ENCODE measurements around the gene INHBE. TPM values are rescaled to one million over a fixed set of nuclear protein-coding genes. Genes with fewer than 3 reads are reported as not detected.
A peak's percentile ranks its signal among the peaks of the same experiment; 100 is the strongest.

The INHBE gene
- total RNA-seq, 4 donors from 2014 or later = not detected

DNA sequence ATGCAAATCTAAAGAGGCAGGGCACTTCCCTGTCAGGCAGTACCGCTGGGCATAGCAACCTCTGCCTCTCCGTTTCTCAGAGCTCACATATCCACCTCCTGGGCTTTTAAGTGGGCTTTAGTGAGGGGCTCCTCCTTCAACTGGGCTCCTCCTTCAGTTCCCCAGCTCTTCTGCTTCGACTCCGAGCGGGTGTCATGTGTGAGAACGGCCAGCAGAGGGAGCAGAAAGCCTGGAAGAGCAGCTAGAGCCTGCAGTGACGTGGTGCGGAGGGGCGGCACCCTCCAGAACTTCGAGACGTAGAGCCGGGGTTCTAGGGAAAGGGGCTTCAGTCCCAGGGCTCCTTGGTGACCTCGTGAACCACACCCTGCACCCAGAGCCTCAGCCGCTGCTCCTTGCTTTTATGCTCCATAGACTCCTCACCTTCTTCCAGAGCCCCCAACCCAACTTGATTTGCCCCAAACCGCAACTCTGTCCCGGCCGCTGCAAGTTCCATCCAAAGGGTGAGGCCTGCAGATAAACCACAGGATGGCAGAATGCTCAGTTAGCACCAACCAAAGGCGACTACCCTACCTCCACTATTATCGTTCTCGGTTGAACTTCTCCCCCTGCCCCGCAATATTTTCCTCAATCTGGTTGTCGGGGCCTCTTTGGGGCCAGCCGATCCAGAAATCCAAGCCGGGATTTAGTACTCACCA is 4.1 kb downstream of the INHBE start:
- Histone ChIP-seq H3K9me3 (no peaks in the 10 kb centered on the region), H3K27me3 (no peaks in the 10 kb centered on the region), H3K36me3 (no peaks in the 10 kb centered on the region), H3K4me3 (peak overlapping the region; percentile 51 to 59), H3K4me1 (peaks cover 3 to 11% of the 10 kb centered on the region in 2 donors), H3K27ac (peak overlapping the region; percentile 89 to 91)
- intact Hi-C loops (cut with DNase I; ENCODE audit: low total_unique reads) = no loop called here
- peak; percentile 93 to 95 for DNase-seq
- TF ChIP-seq, protein P1, sequence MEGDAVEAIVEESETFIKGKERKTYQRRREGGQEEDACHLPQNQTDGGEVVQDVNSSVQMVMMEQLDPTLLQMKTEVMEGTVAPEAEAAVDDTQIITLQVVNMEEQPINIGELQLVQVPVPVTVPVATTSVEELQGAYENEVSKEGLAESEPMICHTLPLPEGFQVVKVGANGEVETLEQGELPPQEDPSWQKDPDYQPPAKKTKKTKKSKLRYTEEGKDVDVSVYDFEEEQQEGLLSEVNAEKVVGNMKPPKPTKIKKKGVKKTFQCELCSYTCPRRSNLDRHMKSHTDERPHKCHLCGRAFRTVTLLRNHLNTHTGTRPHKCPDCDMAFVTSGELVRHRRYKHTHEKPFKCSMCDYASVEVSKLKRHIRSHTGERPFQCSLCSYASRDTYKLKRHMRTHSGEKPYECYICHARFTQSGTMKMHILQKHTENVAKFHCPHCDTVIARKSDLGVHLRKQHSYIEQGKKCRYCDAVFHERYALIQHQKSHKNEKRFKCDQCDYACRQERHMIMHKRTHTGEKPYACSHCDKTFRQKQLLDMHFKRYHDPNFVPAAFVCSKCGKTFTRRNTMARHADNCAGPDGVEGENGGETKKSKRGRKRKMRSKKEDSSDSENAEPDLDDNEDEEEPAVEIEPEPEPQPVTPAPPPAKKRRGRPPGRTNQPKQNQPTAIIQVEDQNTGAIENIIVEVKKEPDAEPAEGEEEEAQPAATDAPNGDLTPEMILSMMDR (IDR thresholded peaks at IDR 0.05) = peak; percentile 92 to 98 (median 97)
- peak; percentile 7 to 15 for TF ChIP-seq POLR2A (IDR thresholded peaks at IDR 0.05)

DNA sequence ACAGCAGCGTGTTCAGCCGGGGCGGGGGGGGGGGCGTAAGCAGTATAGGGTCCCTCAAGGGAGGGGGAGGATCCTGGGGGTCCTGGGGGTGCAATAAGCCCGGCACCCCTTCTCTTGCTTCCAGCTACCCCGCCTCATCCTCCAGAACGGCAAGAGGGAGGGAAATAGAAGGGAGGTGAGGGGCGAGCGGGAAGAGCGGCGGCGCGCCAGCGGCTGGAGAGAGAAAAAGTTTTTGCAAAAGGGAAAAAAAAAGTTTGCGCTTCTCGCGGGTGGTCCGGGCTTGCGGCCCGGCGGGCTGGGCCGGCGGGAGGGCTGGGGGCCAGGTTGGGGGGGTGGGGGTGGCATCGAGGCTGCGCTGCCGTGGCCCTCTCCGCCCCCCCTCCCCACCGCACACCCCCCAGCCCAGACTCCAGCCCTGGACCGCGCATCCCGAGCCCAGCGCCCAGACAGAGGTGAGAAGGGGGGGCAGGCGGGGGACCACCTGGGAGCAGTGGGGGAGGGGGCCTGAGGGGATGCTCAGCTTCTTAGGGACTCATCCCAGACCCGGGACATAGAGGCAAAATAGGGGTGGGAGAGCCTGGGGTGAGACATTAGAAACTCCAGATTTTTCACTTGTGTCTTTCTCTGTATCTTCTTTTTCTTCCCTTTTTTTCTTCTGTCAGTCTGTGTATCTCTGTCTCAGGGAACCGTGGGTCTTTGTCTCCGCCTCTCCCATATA is 4.8 kb downstream of the INHBE start, which contains the start of gene GLI1:
GLI1 (plus strand) TSS at position 36 of the 718 bp plus-strand sequence. CDS start 3,907 bp downstream, outside the sequence.
- intact Hi-C loops (cut with DNase I; ENCODE audit: low total_unique reads) = no loop called here
- Histone ChIP-seq H3K4me3 (peak within 1 kb of the TSS; percentile 51 to 59), H3K27me3 (no peaks in the 10 kb centered on the region), H3K9me3 (no peaks in the 10 kb centered on the region), H3K27ac (peak within 1 kb of the TSS; percentile 89 to 91), H3K36me3 (no peaks in the 10 kb centered on the region), H3K4me1 (peaks cover 3 to 11% of the 10 kb centered on the region in 2 donors)
- no peak for DNase-seq
- TF ChIP-seq POLR2A (IDR thresholded peaks at IDR 0.05) = no peak
- TF ChIP-seq, protein P1 (IDR thresholded peaks at IDR 0.05) = no peak

DNA sequence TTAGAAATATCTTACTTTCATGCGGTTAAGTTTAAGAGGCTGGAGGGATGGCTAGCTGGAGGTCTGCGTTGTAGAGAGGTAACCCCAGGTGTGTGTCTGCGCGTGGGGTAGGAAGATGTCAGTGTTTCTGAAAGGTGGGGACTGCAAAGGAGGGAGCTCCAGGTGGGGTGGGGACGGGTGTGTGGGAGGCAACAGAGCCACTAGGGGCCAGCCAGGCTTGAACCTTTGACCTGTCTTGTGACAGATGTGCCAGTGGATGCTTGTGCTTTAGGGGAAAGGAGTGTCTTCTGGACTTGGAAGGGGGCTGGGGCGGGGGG is 5.3 kb downstream of the INHBE start:
- no peaks in the 10 kb centered on the region for H3K27me3 ChIP-seq
- TF ChIP-seq, protein P1 (IDR thresholded peaks at IDR 0.05) = no peak
- TF ChIP-seq POLR2A (IDR thresholded peaks at IDR 0.05) = no peak
- intact Hi-C loops (cut with DNase I; ENCODE audit: low total_unique reads) = no loop called here
- H3K27ac ChIP-seq = peak overlapping the region; percentile 10 to 89
- H3K9me3 ChIP-seq = no peaks in the 10 kb centered on the region
- DNase-seq = no peak
- H3K4me1 ChIP-seq = peaks cover 3 to 11% of the 10 kb centered on the region in 2 donors
- no peaks in the 10 kb centered on the region for H3K36me3 ChIP-seq
- H3K4me3 ChIP-seq = peak overlapping the region; percentile 51 to 59

DNA sequence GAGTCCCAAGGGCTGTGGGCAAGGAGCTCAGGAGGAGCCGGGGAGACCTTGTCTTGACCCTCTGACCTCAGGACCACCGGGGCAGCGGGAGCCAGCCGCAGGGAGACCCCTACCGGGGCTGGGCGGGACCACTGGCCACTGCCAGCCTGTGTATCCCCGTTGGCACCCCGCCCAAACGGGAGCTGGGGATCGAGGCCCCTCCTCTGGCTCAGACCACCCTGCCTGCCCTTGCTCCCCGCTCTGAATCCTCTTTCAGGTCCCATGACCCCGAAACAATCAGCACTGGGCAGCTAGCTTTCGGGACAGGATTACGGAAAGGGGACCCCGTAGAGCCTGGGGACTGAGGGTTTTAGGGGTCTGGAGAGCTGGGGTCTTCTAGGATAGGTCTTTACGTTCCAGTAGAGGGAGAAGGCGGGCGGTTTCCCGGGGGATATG is 5.8 kb downstream of the INHBE start:
- intact Hi-C loops (cut with DNase I; ENCODE audit: low total_unique reads) = no loop called here
- H3K27me3 ChIP-seq = no peaks in the 10 kb centered on the region
- no peaks in the 10 kb centered on the region for H3K36me3 ChIP-seq
- H3K27ac ChIP-seq = peak overlapping the region; percentile 88 to 89
- H3K4me1 ChIP-seq = peaks cover 3 to 11% of the 10 kb centered on the region in 2 donors
- TF ChIP-seq, protein P1 (IDR thresholded peaks at IDR 0.05) = no peak
- no peak for TF ChIP-seq POLR2A (IDR thresholded peaks at IDR 0.05)
- no peak for DNase-seq
- no peaks in the 10 kb centered on the region for H3K9me3 ChIP-seq
- H3K4me3 ChIP-seq = peak overlapping the region; percentile 51 to 59

Data from uterus (tissue), 4 donors.